ENCODE measurements around the gene PIK3CD. TPM values are rescaled to one million over a fixed set of nuclear protein-coding genes. Genes with fewer than 3 reads are reported as not detected.

The PIK3CD gene
- total RNA-seq, 1 experiment from 2014 or later, result 23.1 TPM

- H3K36me3 Mint-ChIP-seq, result no peaks in the 10 kb centered on the region
- DNase-seq (ENCODE audit: low spot score) (no peak), ATAC-seq (peak; percentile 41; the same call in 1 of the 2 replicates)
- CTCF ChIA-PET, result interaction anchor here (0.5 to 1.6 kb wide), 4 partner anchors 22 to 607 kb away, joined by 3 to 7 read pairs (median 3); no protein-coding TSS in a partner anchor
- POLR2A ChIA-PET, result interaction anchor here (0.6 kb wide), 1 partner anchor 969 kb away, joined by 4 read pairs; no protein-coding TSS in a partner anchor
- no peaks in the 10 kb centered on the region for H3K9me3 Mint-ChIP-seq
- H3K27ac Mint-ChIP-seq, result no peak overlapping the region
- peaks cover 24% of the 10 kb centered on the region for H3K27me3 Mint-ChIP-seq (ENCODE audit: low read depth)
- no peak overlapping the region for H3K4me3 Mint-ChIP-seq
- H3K4me1 Mint-ChIP-seq, result peaks cover 6% of the 10 kb centered on the region
- TF ChIP-seq ZBTB21 (CRISPR knock-in tag; IDR thresholded peaks at IDR 0.05; ENCODE audit: borderline replicate concordance) (no peak), AFF4 (CRISPR knock-in tag; IDR thresholded peaks at IDR 0.05; ENCODE audit: borderline replicate concordance) (no peak), PREB (CRISPR knock-in tag; IDR thresholded peaks at IDR 0.05; ENCODE audit: borderline replicate concordance) (no peak), STAT6 (CRISPR knock-in tag; conservative IDR thresholded peaks at IDR 0.05; ENCODE audit: low read depth) (no peak), ATF2 (CRISPR knock-in tag; IDR thresholded peaks at IDR 0.05; ENCODE audit: borderline replicate concordance, low read depth) (no peak), ZNF423 (CRISPR knock-in tag; IDR thresholded peaks at IDR 0.05) (no peak), NFATC4 (CRISPR knock-in tag; IDR thresholded peaks at IDR 0.05) (no peak), OVOL2 (CRISPR knock-in tag; IDR thresholded peaks at IDR 0.05; ENCODE audit: borderline replicate concordance) (no peak), FOXP1 (CRISPR knock-in tag; IDR thresholded peaks at IDR 0.05; ENCODE audit: borderline replicate concordance) (no peak), ZNF512 (CRISPR knock-in tag; IDR thresholded peaks at IDR 0.05; ENCODE audit: borderline replicate concordance) (no peak), FOXP4 (CRISPR knock-in tag; IDR thresholded peaks at IDR 0.05) (no peak), GTF2I (CRISPR knock-in tag; conservative IDR thresholded peaks at IDR 0.05) (no peak)
- TF ChIP-seq, protein P1, sequence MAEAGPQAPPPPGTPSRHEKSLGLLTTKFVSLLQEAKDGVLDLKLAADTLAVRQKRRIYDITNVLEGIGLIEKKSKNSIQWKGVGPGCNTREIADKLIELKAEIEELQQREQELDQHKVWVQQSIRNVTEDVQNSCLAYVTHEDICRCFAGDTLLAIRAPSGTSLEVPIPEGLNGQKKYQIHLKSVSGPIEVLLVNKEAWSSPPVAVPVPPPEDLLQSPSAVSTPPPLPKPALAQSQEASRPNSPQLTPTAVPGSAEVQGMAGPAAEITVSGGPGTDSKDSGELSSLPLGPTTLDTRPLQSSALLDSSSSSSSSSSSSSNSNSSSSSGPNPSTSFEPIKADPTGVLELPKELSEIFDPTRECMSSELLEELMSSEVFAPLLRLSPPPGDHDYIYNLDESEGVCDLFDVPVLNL (CRISPR knock-in tag; IDR thresholded peaks at IDR 0.05; ENCODE audit: borderline replicate concordance, low read depth), result no peak
- TF ChIP-seq, protein P2, sequence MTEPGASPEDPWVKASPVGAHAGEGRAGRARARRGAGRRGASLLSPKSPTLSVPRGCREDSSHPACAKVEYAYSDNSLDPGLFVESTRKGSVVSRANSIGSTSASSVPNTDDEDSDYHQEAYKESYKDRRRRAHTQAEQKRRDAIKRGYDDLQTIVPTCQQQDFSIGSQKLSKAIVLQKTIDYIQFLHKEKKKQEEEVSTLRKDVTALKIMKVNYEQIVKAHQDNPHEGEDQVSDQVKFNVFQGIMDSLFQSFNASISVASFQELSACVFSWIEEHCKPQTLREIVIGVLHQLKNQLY (CRISPR knock-in tag; IDR thresholded peaks at IDR 0.05), result no peak
- TF ChIP-seq, protein P3, sequence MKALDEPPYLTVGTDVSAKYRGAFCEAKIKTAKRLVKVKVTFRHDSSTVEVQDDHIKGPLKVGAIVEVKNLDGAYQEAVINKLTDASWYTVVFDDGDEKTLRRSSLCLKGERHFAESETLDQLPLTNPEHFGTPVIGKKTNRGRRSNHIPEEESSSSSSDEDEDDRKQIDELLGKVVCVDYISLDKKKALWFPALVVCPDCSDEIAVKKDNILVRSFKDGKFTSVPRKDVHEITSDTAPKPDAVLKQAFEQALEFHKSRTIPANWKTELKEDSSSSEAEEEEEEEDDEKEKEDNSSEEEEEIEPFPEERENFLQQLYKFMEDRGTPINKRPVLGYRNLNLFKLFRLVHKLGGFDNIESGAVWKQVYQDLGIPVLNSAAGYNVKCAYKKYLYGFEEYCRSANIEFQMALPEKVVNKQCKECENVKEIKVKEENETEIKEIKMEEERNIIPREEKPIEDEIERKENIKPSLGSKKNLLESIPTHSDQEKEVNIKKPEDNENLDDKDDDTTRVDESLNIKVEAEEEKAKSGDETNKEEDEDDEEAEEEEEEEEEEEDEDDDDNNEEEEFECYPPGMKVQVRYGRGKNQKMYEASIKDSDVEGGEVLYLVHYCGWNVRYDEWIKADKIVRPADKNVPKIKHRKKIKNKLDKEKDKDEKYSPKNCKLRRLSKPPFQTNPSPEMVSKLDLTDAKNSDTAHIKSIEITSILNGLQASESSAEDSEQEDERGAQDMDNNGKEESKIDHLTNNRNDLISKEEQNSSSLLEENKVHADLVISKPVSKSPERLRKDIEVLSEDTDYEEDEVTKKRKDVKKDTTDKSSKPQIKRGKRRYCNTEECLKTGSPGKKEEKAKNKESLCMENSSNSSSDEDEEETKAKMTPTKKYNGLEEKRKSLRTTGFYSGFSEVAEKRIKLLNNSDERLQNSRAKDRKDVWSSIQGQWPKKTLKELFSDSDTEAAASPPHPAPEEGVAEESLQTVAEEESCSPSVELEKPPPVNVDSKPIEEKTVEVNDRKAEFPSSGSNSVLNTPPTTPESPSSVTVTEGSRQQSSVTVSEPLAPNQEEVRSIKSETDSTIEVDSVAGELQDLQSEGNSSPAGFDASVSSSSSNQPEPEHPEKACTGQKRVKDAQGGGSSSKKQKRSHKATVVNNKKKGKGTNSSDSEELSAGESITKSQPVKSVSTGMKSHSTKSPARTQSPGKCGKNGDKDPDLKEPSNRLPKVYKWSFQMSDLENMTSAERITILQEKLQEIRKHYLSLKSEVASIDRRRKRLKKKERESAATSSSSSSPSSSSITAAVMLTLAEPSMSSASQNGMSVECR (CRISPR knock-in tag; IDR thresholded peaks at IDR 0.05; ENCODE audit: borderline replicate concordance), result no peak
Measured at GRCh38 chr1:9657521-9658032, 6.0 kb downstream of the PIK3CD start.
